Measurements from ENCODE around the gene KLHL29. TPM values are rescaled to one million over a fixed set of nuclear protein-coding genes. Genes with fewer than 3 reads are reported as not detected.

The KLHL29 gene
- total RNA-seq, 1 donor from 2014 or later = 12.9 TPM

GRCh38 chr2:23705771-23706612 lies 321.0 kb downstream of the KLHL29 start:
- ATAC-seq (no peak), DNase-seq (no peak)
- Histone ChIP-seq H3K9me3 (no peaks in the 10 kb centered on the region), H3K27ac (no peak overlapping the region), H3K36me3 (peaks cover 37% of the 10 kb centered on the region), H3K4me1 (no peaks in the 10 kb centered on the region), H3K27me3 (ENCODE audit: low read depth) (no peaks in the 10 kb centered on the region), H3K4me3 (no peak overlapping the region)
- intact Hi-C loops (cut with DNase I) = no loop called here
- TF ChIP-seq, protein P1, sequence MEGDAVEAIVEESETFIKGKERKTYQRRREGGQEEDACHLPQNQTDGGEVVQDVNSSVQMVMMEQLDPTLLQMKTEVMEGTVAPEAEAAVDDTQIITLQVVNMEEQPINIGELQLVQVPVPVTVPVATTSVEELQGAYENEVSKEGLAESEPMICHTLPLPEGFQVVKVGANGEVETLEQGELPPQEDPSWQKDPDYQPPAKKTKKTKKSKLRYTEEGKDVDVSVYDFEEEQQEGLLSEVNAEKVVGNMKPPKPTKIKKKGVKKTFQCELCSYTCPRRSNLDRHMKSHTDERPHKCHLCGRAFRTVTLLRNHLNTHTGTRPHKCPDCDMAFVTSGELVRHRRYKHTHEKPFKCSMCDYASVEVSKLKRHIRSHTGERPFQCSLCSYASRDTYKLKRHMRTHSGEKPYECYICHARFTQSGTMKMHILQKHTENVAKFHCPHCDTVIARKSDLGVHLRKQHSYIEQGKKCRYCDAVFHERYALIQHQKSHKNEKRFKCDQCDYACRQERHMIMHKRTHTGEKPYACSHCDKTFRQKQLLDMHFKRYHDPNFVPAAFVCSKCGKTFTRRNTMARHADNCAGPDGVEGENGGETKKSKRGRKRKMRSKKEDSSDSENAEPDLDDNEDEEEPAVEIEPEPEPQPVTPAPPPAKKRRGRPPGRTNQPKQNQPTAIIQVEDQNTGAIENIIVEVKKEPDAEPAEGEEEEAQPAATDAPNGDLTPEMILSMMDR (IDR thresholded peaks at IDR 0.05) = no peak

DNA sequence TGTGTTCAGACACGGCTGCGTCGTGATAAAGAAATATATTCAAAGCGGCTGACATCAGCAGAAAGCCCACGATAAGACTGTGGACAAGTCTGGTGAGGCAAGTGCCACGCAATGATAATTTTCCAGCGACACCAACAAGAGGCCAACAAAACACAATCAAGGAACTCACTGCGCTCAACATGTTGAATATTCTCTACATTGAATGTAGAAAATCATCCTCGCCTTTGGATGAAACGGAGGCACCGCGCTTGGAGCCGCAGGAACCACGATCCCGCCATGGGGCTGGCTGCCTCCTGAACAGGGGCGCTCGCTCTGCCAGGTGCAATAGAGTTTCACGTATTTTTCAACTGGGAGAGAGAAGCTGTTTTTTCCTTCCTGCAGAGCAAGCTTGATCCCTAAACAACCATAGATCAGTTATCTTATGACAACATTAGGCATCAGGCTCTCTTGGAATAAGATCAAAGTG lies 321.7 kb downstream of the KLHL29 start:
- intact Hi-C loops (cut with DNase I) = no loop called here
- Histone ChIP-seq H3K4me1 (no peaks in the 10 kb centered on the region), H3K27ac (no peak overlapping the region), H3K4me3 (no peak overlapping the region), H3K36me3 (peaks cover 37% of the 10 kb centered on the region), H3K27me3 (ENCODE audit: low read depth) (no peaks in the 10 kb centered on the region), H3K9me3 (no peaks in the 10 kb centered on the region)
- no peak for ATAC-seq
- TF ChIP-seq, protein P1 (IDR thresholded peaks at IDR 0.05) = no peak
- no peak for DNase-seq

- peaks cover 37% of the 10 kb centered on the region for H3K36me3 ChIP-seq
- no peaks in the 10 kb centered on the region for H3K4me1 ChIP-seq
- no peaks in the 10 kb centered on the region for H3K27me3 ChIP-seq (ENCODE audit: low read depth)
- H3K4me3 ChIP-seq = no peak overlapping the region
- ATAC-seq (no peak), DNase-seq (no peak)
- H3K27ac ChIP-seq = no peak overlapping the region
- intact Hi-C loops (cut with DNase I) = no loop called here
- TF ChIP-seq, protein P1 (IDR thresholded peaks at IDR 0.05) = no peak
- H3K9me3 ChIP-seq = no peaks in the 10 kb centered on the region
These were observed 322.1 kb downstream of the KLHL29 start for GRCh38 chr2:23707096-23707495.

- intact Hi-C loops (cut with DNase I) = no loop called here
- H3K4me1 ChIP-seq = peaks cover 5% of the 10 kb centered on the region
These were observed 323.8 kb downstream of the KLHL29 start for GRCh38 chr2:23708771-23709170.

GRCh38 chr2:23709311-23709710 lies 324.3 kb downstream of the KLHL29 start:
- ATAC-seq = no peak
- TF ChIP-seq, protein P1 (IDR thresholded peaks at IDR 0.05) = no peak
- intact Hi-C loops (cut with DNase I) = no loop called here
- H3K4me3 ChIP-seq = no peak overlapping the region
- no peak for DNase-seq
- H3K4me1 ChIP-seq = peaks cover 5% of the 10 kb centered on the region
- no peaks in the 10 kb centered on the region for H3K27me3 ChIP-seq (ENCODE audit: low read depth)
- H3K9me3 ChIP-seq = no peaks in the 10 kb centered on the region
- H3K36me3 ChIP-seq = peaks cover 30% of the 10 kb centered on the region
- no peak overlapping the region for H3K27ac ChIP-seq

More at GRCh38 chr2:23708771-23709170, 323.8 kb downstream of the KLHL29 start:
- Histone ChIP-seq H3K9me3 (no peaks in the 10 kb centered on the region), H3K27ac (no peak overlapping the region), H3K36me3 (peaks cover 30% of the 10 kb centered on the region), H3K4me3 (no peak overlapping the region), H3K27me3 (ENCODE audit: low read depth) (no peaks in the 10 kb centered on the region)
- ATAC-seq (no peak), DNase-seq (no peak)
- TF ChIP-seq, protein P1 (IDR thresholded peaks at IDR 0.05) = no peak
